Muscle of arm (tissue), 12 donors: ENCODE results near the gene POU3F2. TPM values are rescaled to one million over a fixed set of nuclear protein-coding genes. Genes with fewer than 3 reads are reported as not detected.

Experiments used
- DNase-seq: peaks from one replicate; pipeline ENCODE4 v3.0.0-alpha.2; 2013
- polyA plus RNA-seq, 12 donors: library from polyadenylated mRNA; unstranded; fragments of 120-200 nt; gene quantifications; one replicate each; pipeline ENCODE4 v1.2.1, GENCODE V29; 2013; ENCODE audit not compliant: insufficient read length in 12 of 12

The POU3F2 gene
- polyA plus RNA-seq, 12 donors: 0.16 to 0.83 (median 0.25) TPM; not detected in 2

GRCh38 chr6:98828211-98828788, 6.1 kb upstream of the POU3F2 start:
- DNase-seq: no peak

- no peak for DNase-seq
Measured at GRCh38 chr6:98828941-98829411, 5.4 kb upstream of the POU3F2 start.

GRCh38 chr6:98830146-98830545, 4.2 kb upstream of the POU3F2 start:
- no peak for DNase-seq

GRCh38 chr6:98831057-98831958, 3.1 kb upstream of the POU3F2 start:
- DNase-seq: no peak

GRCh38 chr6:98831959-98832283, 2.5 kb upstream of the POU3F2 start:
- no peak for DNase-seq

GRCh38 chr6:98832284-98833056, 1.9 kb upstream of the POU3F2 start:
- DNase-seq: no peak

GRCh38 chr6:98833057-98833306, 1.4 kb upstream of the POU3F2 start:
- DNase-seq: no peak

GRCh38 chr6:98833307-98834059, 891 bp upstream of the POU3F2 start:
- DNase-seq: no peak

- DNase-seq: no peak
Measured at GRCh38 chr6:98835149-98836024, 1.0 kb downstream of the POU3F2 start.

GRCh38 chr6:98836025-98836961, 1.9 kb downstream of the POU3F2 start:
- DNase-seq: no peak

- no peak for DNase-seq
Measured at GRCh38 chr6:98836962-98837944, 2.9 kb downstream of the POU3F2 start.

GRCh38 chr6:98838032-98838431, 3.7 kb downstream of the POU3F2 start:
- DNase-seq: no peak

GRCh38 chr6:98838975-98839374, 4.6 kb downstream of the POU3F2 start:
- DNase-seq: no peak

- no peak for DNase-seq
Measured at GRCh38 chr6:98839781-98840361, 5.5 kb downstream of the POU3F2 start.

GRCh38 chr6:98840385-98840784, 6.0 kb downstream of the POU3F2 start:
- no peak for DNase-seq

- DNase-seq: no peak
Measured at GRCh38 chr6:98840996-98841513, 6.7 kb downstream of the POU3F2 start.

- no peak for DNase-seq
Measured at GRCh38 chr6:98841621-98842341, 7.4 kb downstream of the POU3F2 start.
